G401 (cell line): Measurements from ENCODE around the gene PTBP2. TPM values are rescaled to one million over a fixed set of nuclear protein-coding genes. Genes with fewer than 3 reads are reported as not detected.
"Not testable (repeated sequence)": the region's sequence is repeated elsewhere in the genome, so short reads cannot be mapped to it uniquely, and the experiment has no call there.

Experiments used
- DNase-seq: peaks from one replicate; pipeline ENCODE4 v3.0.0-alpha.2; 2015; ENCODE audit warnings: low spot score
- in situ Hi-C: cut with HindIII; loops from 2 replicates; pipeline ENCODE4 v1.10.0; 2016; ENCODE audit warnings: low sequenced_read_pairs, mixed read lengths
- total RNA-seq: library from RNA; depleted of rRNA; stranded (reverse); fragments of >200 nt; shearing (Covaris generic); gene quantifications from 2 replicates; pipeline ENCODE4 v1.2.3, GENCODE V29; 2014

The PTBP2 gene
- total RNA-seq, 1 experiment from 2014 or later: 72.2 TPM

DNA sequence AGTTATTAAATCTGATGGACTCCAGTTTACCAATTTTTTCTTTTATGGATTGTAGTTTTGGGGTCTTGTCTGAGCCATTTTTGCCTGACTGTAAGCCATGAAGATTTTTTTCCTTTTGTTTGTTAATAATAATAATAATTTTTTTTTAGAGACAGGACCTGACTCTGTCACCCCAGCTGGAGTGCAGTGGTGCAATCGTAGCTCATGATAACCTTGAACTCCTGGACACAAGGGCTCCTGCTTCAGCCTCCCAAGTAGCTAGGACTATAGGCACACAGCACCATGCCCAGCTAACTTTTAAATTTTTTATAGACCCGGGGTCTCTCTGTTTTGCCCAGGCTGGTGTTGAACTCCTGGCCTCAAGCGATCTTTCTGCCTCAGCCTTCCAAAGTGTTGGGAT lies 6.3 kb downstream of the PTBP2 start:
- in situ Hi-C loops: no loop called here
- no peak for DNase-seq

DNA sequence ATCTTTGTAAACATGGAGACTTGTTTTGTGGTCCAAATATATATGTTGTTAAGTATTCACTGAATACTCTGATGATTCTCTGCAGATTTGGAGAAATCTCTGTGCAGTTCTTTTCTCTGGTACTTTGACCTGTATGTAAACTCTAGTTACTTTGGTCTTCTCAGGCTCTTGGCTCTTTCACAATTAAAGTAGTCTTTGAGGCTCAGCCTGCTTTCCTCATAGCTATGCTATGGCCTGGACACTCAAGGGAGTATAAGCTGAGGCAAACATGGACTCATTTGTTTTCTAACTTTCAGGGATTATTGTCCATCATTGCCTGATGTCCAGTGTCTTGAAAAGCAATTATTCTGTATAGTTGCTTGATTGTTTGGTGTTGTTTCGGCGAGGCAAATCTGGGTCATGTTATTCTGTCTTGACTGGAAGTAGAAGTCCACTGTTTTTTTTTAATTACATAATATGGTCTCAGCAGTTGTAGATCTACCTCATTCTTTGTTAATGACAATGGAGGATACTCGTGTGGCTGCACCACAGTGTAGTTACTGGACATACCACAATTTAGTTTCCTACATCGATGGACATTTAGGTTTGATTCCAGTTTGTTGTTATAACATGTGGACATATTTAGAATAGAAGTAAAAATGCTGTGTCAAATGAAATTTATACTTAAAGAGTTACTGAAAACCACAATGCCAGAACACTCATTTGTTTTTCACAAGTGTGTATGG lies 9.2 kb downstream of the PTBP2 start:
- in situ Hi-C loops: no loop called here
- DNase-seq: no peak

DNA sequence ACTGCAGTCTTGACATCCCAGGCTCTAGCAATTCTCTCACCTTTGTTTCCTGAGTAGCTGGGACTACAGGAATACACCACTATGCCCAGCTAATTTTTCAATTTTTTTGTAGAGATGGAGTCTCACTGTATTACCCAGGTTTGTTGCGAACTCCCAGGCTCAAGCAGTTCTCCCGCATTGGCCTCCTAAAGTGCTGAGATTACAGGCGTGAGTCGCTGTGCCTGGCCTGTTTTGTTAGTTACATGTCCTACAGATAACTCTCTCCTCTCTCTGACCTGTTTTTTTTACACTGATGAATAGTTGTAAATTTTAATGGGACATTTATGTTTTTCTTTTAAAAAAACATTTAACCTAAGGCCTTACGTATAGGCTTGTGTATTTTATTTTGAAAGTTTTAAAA lies 19.8 kb downstream of the PTBP2 start:
- in situ Hi-C loops: no loop called here
- no peak for DNase-seq

DNA sequence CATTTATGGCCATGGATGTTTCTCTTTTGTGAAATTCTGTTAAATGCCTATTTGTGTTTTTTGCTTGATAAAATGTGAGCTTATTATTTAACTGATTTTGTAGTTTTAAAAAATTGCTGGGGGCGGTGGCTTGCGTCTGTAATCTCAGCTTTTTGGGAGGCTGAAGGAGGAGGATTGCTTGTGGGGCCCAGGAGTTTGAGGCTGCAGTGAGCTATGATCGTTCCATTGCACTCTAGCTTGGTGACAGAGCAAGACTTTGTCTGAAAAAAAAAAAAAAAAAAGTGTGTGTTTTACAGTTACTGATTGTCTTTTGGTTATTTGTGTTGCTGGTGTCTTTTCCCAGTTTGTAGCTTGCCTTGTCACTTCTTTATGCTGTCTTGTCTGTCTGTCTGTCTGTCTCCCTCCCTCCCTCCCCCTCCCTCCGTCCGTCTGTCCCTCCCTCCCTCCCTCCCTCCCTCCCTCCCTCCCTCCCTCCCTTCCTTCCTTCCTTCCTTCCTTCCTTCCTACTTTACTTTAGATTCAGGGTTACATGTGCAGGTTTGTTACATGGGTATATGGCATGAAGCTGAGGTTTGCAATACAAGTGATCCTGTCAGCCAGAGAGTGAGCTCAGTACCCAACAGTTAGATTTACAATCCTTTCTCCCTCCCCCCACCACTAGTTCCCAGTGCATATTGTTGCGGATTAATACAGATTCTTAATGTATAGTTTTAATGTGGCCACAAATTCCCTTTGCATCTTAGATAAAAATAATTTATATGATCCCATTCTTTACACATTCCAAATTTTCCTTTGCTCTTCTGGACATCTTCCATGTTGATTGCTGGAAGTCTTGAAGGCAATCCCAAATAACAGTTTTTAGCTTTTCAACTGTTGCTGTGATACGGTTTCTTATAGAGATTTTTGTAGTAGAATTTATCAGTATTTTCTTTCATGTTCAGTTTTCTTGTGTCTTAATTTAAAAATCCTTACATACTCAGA lies 25.1 kb downstream of the PTBP2 start:
- in situ Hi-C loops: no loop called here
- no peak for DNase-seq

DNA sequence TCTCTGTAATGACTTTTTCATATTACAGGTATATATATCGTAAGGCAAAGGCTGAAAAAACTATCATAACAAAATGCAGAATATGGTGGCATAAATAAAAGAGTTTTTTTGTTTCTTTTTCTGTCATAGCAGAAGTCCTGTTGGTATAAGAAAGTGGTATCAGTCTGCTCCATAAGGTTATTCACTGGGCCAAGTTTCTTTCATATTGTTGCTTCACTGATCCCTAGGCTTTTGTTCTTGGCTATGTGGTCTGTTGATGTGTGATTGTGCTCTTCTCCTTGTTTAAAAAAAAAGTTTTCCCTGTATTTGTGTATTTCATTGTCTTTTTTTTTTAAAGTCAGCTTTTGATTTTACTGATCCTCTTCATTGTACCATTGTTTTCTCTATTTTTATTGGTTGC lies 26.0 kb downstream of the PTBP2 start:
- in situ Hi-C loops: no loop called here
- no peak for DNase-seq

DNA sequence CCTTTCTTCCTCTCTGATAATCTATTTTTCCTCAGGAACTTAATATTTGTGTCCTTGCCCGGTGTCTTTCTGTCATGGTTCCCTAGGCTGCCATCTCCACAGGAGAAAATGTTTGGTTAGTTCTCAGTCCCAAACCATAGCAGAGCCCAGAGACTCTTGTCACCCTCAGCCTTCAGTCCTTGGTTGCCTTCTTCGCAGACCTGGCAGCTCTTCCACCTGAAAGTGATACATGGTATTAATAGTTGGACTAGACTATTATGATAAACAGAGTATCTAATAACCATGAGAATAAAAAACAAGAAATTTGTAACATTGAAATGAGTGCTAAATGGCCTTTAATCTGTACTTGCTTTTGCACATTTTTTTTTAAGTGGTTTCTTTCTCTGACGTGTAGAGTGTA lies 26.5 kb downstream of the PTBP2 start:
- in situ Hi-C loops: no loop called here
- no peak for DNase-seq

DNA sequence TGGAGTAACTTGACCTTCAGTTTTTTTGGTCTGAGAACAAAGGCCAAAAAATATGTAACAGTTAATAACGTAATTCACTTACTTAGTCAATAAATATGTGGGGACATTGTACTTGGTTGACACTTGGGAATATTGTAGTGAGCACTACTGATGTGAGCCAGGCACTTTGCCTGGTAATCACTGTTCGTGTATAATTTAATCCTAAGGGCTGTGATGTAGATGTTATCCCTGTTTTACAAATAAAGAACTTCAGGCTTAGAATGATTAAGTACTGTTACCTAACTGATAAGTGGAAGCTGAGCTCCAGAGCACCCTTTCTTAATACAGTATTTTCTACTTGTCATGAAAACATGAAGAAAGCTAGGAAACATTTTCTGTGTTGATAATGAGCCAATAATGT lies 28.0 kb downstream of the PTBP2 start:
- in situ Hi-C loops: no loop called here
- no peak for DNase-seq

DNA sequence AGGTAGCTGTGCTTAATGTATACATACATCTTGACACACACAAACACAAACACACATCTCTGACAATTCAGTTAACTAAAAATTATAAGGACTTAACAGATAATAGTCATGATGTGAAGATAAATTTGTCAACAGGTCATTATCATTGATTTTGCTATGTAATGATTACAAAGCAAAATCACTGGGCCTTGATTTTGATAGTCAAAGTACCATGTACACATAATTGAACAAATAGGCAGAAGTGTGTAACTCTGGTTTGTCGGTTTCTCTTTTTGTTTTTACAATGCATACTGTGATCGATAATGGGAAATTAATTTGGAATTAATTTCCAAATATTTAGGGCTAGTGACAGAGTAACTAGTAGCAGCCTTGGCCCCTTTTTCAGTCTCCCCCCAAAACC lies 30.8 kb downstream of the PTBP2 start:
- in situ Hi-C loops: no loop called here

DNA sequence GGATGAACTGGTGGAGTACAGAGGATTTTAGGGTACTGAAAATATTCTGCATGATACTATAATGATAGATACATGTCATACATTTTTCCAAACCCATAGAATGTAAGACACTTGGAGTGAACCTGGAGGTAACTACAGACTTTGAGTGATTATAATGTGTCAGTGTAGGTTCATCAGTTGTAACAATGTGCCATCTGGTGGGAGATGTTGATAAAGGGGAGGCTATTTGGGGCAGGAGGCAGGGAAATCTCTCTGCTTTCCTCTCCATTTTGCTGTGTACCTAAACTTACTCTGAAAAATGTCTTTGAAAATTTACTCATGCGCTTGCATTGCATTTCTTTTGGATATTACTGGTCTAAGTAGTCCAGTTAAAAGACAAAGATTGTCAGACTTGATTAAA lies 35.2 kb downstream of the PTBP2 start:
- in situ Hi-C loops: no loop called here
- no peak for DNase-seq

More for the DNA sequence above, 30.8 kb downstream of the PTBP2 start:
- DNase-seq: no peak

DNA sequence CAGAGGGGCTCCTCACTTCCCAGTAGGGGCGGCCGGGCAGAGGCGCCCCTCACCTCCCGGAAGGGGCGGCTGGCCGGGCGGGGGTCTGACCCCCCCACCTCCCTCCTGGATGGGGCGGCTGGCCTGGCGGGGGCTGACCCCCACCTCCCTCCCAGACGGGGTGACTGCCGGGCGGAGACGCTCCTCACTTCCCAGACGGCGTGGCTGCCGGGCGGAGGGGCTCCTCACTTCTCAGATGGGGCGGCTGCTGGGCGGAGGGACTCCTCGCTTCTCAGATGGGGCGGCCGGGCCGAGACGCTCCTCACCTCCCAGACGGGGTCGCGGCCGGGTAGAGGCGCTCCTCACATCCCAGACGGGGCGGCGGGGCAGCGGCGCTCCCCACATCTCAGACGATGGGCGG lies 41.0 kb downstream of the PTBP2 start:
- in situ Hi-C loops, DNase-seq: not testable (repeated sequence)

DNA sequence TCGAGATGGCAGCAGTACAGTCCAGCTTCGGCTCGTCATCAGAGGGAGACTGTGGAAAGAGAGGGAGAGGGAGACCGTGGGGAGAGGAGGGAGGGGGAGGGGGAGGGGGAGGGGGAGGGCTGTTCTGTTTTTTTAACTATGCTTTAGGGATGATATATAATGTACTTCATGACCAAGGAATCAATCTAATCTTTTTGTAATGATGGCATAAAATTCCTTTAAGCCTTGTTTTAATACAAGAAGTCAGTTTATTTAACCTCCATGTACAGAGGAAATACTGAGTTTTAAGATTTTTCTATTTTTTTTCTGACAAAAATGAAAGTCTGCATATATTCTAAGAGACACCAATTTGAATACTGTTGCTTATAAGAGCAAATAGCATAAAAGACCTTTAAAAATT lies 41.9 kb downstream of the PTBP2 start:
- in situ Hi-C loops: no loop called here

DNA sequence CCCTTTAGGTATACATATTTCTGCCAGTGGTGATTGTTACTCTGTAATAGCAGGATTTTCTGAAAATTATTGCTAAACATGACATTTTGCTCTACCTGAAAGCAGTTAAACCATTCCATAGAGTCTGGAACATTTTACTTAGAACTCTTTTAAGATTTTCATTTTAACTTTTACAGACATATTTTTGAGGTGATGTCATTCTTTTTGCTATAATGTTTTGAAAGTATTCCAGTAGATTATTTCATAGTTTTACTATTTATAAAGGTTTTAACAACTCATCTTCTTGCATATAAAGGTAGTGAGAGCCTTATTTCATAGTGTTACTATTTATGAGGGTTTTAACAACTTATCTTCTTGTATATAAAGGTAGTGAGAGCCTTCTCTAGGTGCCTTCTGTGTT lies 42.9 kb downstream of the PTBP2 start:
- in situ Hi-C loops: no loop called here
- no peak for DNase-seq

More for the DNA sequence above, 41.9 kb downstream of the PTBP2 start:
- DNase-seq: no peak

DNA sequence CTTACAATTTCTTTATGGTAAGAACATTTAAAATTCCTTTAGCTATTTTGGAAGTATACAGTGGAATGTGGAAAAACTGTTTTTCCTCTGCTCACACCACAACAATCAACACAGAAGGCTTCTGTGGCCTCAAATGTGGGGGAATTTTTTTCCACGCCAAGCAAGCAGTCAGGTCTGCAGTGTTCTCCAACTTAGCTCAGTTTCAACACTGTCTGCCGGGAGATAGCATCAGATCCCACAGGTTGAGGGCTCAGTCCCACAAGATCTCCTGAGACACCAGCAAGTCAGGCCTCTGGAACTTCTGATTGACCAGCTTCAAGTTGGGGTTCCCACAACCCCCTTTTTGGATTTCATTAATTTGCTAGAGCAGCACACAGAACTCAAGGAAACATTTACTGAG lies 50.3 kb downstream of the PTBP2 start:
- no peak for DNase-seq
- in situ Hi-C loops: no loop called here

DNA sequence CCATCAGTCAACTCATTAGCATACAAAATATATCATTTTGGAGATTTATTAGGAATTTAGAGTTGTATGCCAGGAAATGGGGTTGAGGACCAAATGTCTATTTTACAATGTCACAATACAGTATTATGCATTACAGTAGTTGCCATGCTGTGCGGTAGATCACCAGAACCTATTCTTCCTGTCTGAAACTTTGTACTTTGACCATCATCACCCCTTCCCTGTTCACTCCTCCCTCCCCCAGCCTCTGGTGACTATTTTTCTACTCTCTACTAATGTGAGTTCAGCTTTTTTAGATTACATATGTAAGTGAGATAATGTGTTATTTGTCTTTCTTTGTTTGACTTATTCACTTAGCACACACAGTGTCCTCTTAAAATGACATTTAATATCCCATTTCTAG lies 50.8 kb downstream of the PTBP2 start:
- no peak for DNase-seq
- in situ Hi-C loops: no loop called here

DNA sequence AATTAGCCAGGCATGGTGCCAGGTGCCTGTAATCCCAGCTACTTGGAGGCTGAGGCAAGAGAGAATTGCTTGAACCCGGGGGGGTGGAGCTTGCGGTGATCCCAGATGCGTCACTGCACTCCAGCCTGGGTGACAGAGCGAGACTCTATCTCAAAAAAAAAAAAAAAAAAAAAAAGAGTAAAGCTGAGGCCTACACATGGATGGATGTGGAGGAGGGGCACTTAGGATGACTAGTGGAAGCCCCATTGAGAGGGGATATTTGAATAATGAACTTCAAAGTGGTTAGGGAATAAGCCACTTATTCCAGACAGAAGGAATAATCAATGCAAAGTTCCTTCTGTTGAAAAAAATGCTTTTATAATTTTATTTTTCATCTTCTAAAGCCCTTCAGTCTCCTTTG lies 51.4 kb downstream of the PTBP2 start:
- in situ Hi-C loops: no loop called here

DNA sequence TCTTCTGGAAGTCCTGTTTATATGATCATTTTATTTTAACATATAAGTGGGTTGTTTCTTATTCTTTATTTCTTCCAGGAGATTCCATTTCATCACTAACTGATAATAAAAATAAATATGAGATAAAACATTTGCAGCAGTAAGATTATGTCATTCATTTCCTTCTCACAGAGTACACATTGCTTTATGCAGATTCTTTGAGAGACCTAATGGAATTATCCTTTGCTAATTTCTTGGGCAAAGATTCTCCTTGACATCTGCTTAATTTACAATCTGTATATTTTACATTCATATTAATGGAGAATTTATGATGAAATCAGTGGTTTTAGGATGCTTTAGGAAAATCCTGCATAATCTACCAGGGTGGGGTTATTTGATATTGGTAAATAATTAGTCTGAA lies 60.6 kb downstream of the PTBP2 start:
- in situ Hi-C loops: no loop called here

More for the DNA sequence above, 51.4 kb downstream of the PTBP2 start:
- DNase-seq: no peak

DNA sequence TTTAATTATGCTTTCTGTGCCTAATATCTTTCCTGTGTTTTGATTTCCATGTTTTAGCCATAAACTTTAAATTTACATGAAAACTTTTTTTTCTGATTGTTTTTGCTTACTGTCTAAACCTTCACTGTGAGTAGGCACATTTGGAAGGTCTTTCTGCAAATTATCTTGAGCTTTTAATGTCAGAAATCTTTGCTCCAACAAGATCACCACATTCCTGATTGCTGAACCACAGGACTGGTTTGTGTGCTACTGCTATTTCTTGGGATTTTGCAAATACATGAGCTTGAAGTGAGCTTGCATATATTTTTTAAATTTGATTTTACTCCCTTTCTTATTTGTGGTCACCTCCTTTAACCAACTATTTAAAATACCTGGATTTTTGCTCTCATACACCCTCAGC lies 61.3 kb downstream of the PTBP2 start:
- DNase-seq: no peak
- in situ Hi-C loops: no loop called here

More for the DNA sequence above, 60.6 kb downstream of the PTBP2 start:
- no peak for DNase-seq

DNA sequence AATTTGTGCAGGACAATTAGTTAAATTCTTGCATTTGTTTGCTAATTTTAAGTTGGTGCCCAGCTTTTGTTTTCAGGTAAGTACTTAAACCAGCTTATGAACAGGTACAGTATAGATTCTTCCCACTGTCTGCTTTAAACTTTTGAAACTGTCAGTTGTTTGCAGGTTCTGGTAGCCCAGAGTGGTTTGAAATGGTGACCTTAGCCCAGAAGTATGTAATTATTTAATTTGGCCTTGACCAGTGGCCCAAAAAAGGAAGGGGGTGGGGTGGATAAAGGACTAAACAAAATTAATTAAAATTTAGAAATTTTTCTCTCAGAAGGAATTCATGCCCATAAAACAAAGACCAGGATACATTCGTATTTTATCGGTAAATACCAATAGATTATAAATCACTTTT lies 69.0 kb downstream of the PTBP2 start:
- in situ Hi-C loops: no loop called here

DNA sequence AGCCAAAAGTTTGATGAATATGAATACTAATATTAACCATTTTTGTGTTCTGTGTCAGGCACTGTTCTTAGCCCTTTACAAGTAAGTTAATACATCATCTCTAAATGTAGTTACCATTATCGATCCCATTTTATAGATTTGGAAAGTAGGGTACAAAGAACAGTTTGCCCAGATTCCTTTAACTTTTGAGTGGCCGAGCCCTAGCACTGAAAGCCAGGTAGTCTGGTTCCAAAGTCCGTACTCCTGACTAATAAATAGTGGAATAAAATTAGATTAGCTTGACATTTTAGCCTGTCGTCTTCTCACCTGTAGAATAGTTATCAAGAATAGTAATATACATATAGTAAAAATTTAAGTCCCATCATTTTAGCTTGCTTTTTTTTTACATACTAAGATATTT lies 70.6 kb downstream of the PTBP2 start:
- in situ Hi-C loops: no loop called here
- DNase-seq: no peak

More for the DNA sequence above, 69.0 kb downstream of the PTBP2 start:
- DNase-seq: no peak

DNA sequence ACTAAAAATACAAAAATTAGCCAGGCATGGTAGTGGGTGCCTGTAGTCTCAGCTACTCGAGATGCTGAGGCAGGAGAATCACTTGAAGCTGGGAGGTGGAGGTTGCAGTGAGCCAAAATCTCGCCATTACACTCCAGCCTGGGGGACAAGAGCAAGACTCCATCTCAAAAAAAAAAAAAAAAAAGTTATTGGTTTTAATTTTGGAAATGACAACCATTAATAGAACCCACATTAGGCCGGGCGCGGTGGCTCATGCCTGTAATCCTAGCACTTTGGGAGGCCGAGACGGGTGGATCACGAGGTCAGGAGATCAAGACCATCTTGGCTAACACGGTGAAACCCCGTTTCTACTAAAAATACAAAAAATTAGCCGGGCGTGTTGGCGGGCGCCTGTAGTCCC lies 80.1 kb downstream of the PTBP2 start:
- in situ Hi-C loops, DNase-seq: not testable (repeated sequence)
